GM18502 (cell line): ENCODE data around the gene WFDC1.
"Not testable (repeated sequence)": the region's sequence is repeated elsewhere in the genome, so short reads cannot be mapped to it uniquely, and the experiment has no call there.

ENCODE experiments used
- ATAC-seq: cut with Tn5 transposase; IDR thresholded peaks from one replicate; pipeline ENCODE4 v1.9.1; 2021; ENCODE audit warnings: mild to moderate bottlenecking; ENCODE audit not compliant: unreplicated experiment, poor library complexity

WFDC1 gene

DNA sequence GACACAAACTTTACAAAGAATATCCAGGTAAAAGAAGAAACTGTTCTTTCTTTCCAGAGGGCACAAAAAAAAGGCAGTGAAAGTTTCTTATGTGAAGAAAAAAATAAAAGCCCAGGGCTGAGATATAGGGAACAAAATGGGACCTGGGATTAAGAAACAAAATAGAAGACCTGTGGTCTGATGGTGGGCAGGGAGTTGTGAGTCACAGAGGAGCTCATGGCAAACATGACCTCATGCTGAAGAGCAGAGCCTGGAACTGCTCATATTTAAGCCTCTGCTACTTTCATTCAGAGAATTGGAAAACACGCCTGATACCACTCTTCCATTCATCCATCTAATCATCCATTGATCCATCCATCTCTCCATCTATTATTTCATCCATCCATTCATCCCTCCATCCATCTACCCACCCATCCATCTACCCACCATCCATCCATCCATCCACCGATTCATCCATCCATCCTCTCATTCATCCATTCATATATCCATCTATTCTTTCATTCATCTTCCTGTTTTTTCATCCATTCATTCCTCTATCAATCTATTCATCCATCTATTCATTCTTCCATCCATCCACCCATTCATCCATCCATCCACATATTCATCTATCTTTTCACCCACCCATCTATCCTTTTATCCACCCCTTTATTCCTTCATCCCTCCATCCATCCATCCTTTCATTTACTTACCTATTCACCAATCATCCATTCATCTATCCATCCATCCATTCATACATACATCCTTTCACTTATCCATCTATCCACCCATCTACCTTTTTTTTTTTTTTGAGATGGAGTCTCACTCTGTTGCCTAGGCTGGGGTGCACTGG, 30.0 kb downstream of the WFDC1 start:
- no peak for ATAC-seq

GRCh38 chr16:84326545-84326944, 31.9 kb downstream of the WFDC1 start:
- no peak for ATAC-seq

GRCh38 chr16:84327926-84328505, 33.3 kb downstream of the WFDC1 start:
- ATAC-seq = no peak

DNA sequence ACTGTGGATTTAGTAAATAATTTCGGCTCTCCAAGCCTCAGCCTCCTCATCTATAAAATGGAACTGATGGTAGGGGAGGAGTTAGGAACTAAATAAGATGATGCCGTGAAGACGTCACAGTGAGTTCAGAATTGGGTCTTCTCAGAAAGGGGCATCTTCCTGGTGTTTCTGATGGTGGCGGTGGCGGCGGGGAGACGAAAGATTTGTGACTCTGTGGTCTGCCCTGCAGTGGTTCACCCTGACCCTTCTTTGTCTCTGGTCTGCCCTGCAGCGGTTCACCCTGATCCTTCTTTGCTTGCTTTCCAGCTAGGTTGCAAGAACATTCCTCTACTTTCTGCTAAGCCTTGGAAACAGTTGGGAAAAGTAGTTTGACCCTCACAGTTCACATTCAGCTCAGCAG, 34.3 kb downstream of the WFDC1 start:
- ATAC-seq = no peak

- ATAC-seq = no peak
Observed at GRCh38 chr16:84329843-84330684, 35.4 kb downstream of the WFDC1 start.

GRCh38 chr16:84330685-84331050, 36.0 kb downstream of the WFDC1 start:
- no peak for ATAC-seq

- no peak for ATAC-seq
Observed at GRCh38 chr16:84331998-84332780, 37.5 kb downstream of the WFDC1 start.

DNA sequence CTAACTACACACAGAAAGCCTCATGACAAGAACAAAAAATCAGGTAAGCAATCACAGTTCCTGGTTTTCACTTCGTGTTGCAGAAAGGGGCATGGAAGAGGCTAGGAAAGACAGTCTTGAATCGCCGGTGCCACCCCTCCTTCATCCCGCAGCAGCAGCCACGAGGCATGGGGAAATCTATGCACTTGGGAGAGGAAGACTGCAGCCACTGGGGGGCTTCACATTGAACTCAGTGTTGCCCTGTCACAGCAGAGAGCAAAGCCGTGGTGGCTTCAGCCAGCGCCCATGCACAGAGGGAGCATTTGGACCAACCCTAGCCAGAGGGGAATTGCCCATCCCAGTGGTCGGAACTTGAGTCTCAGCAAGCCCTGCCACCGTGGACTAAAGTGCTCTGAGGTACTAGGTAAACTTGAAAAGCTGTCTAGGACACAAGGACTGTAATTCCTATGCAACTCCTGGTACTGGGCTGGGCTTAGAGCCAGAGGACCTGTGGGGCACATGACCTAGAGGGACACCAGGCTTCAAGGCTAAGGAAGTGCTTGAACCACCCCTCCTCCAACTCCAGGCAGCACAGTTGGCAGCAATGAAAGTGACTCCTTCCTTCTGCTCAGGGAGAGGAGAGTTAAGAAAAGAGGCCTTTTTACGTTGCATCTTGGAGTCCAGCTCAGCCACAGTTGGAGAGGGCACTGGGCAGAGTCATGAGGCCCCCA, 38.5 kb downstream of the WFDC1 start:
- no peak for ATAC-seq

- ATAC-seq = no peak
Observed at GRCh38 chr16:84334058-84334457, 39.4 kb downstream of the WFDC1 start.

- ATAC-seq = no peak
Observed at GRCh38 chr16:84334482-84334881, 39.8 kb downstream of the WFDC1 start.

GRCh38 chr16:84337236-84337635, 42.6 kb downstream of the WFDC1 start:
- ATAC-seq = not testable (repeated sequence)

- ATAC-seq = no peak
Observed at GRCh38 chr16:84339311-84339710, 44.6 kb downstream of the WFDC1 start.

GRCh38 chr16:84339766-84340165, 45.1 kb downstream of the WFDC1 start:
- ATAC-seq = no peak

DNA sequence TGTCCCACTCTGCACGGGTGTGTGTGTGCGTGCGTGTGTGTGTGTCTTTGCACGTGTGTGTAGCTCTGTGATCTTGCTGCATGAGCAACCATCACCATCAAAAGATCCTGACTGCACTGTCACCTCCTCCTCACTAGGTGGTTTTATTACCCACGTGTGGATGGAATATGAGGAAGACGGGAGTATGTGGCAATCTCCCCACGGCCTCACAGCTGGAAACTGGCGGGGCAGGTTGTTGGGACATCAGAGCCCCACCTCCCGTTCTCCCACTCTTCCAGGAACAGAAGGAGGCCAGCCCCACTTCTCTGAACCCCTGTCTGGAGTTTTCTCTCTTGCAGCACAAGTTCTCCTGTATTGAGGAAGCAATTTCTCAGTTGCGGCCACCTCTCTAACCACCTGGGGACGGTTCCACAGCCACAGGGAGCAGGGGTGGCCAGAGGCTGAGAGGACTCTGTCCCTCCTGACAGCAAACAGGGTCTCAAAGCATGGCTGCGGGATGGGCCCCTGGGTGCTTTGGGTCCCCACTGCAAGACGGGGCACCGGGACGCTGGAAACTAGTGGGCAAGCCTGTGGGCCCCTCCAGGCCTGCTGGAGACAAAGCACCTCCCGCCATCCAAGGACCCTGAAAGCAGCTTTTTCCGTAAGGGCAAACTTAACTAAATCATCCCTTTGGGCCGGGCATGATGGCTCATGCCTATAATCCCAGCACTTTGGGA, 45.8 kb downstream of the WFDC1 start:
- no peak for ATAC-seq

DNA sequence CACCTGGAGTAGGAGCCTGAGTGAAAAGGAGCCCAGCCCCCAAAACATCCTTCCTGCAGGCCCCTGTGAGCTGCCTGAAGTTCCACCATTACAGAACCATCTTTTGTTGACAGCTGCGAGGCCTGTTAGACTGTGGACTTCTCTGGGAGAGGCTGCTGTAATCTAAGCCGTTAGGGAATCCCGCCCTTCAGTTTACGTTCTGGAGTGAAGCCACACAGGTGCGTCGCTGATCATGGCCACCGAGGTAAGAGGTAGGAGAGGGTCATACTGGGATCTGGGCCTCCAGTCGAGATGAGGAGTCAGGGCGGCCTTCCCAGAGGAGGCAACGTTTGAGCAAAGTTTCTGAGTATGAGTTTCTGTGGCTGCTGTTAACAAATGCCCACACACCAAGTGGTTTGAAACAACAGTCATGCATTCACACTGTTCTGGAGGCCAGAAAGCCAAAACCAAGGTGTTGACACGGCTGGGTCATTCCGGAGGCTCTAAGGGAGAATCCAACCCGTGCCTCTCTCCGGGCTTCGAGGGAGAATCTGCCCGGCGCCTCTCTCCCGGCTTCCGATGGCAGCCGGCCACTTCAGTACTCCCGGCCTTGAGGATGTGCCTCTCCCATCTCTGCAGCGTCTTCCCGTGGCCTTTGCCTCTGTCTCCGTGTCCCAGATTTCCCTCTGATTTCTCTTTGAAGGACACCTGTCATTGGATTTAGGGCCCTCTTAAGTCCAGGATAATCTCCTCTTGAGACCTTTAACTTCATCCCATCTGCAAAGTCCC, 47.0 kb downstream of the WFDC1 start:
- no peak for ATAC-seq

DNA sequence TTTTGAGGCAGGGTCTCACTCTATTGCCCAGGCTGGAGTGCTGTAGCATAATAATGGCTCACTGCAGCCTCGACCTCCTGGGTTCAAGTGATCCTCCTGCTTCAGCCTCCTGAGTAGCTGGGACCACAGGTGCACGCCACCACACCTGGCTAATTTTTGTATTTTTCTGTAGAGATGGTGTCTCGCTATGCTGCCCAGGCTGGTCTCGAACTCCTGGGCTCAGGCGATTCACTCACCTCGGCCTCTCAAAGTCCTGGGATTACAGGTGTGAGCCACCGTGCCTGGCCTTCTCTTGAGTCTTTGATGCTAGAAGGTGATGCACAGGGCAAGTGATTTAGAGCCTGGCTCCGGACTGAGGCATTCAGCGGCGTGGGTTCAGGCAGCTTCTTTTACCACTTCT, 49.1 kb downstream of the WFDC1 start:
- not testable (repeated sequence) for ATAC-seq

DNA sequence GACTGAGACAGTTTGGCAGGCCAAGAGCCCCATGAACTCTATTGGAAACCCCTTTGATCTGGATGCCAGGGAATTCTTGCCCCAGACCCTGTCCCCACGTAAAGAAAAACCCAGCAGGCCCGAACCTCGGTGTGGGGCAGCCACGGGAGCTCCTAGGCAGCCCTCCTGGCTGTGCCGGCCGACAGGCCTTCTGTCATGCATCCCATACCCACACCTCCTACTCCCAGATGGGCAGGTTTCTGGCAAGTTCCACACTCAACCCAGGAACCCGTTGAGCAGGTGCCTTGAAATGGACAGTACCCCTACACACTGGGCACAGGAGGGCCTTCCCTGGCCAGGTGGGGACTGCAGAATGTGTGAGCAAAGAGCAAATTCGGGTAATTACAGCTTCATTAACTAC, 50.1 kb downstream of the WFDC1 start:
- ATAC-seq = no peak

- no peak for ATAC-seq
Observed at GRCh38 chr16:84347161-84347560, 52.5 kb downstream of the WFDC1 start.
